H1 (cell line): ENCODE measurements around the gene MICOS13. TPM values are rescaled to one million over a fixed set of nuclear protein-coding genes. Genes with fewer than 3 reads are reported as not detected.

Source experiments
- CTCF ChIA-PET: fragments of 300-600 bp; sonication (Branson Sonifier 250); formaldehyde crosslinking; loops from one replicate; lab custom pipeline; 2021; ENCODE audit not compliant: partially characterized antibody; lab: Charles Lee
- POLR2A ChIA-PET: fragments of 300-600 bp; sonication (Branson Sonifier 250); formaldehyde crosslinking; loops from one replicate; lab custom pipeline; 2021; ENCODE audit warnings: inconsistent platforms; ENCODE audit not compliant: partially characterized antibody; lab: Charles Lee
- DNase-seq, 2 experiments: peaks; one replicate each; pipeline versions ENCODE4 v3.0.0 to v3.0.0-alpha.2; 2010 to 2022; ENCODE audit warnings: low spot score in 2 of 2, low read depth in 1 of 2, mixed read lengths in 1 of 2
- FAIRE-seq: peaks from 2 replicates; lab custom pipeline; 2011; peaks lifted over from hg19 to GRCh38; lab: Jason Lieb, UNC
- H2AFZ ChIP-seq: 2 replicates; pipeline ENCODE4 v1.8.1; 2012; ENCODE audit warnings: low read length, inconsistent platforms
- H2AK5ac ChIP-seq: 2 replicates; pipeline ENCODE4 v1.6.1; 2013; ENCODE audit warnings: low read depth, low read length
- H2BK120ac ChIP-seq: replicated peaks from 2 replicates; pipeline ENCODE3; 2013; ENCODE audit warnings: low read depth, low read length, inconsistent platforms
- H2BK12ac ChIP-seq: 2 replicates; pipeline ENCODE4 v1.6.1; 2013; ENCODE audit warnings: low read depth, low read length
- H2BK15ac ChIP-seq: 2 replicates; pipeline ENCODE4 v1.6.1; 2013; ENCODE audit warnings: low read length
- H2BK20ac ChIP-seq: 2 replicates; pipeline ENCODE4 v1.6.1; 2013; ENCODE audit warnings: low read length
- H2BK5ac ChIP-seq: 2 replicates; pipeline ENCODE4 v1.6.1; 2013; ENCODE audit warnings: low read depth, low read length
- H3K14ac ChIP-seq: 2 replicates; pipeline ENCODE4 v1.6.1; 2013; ENCODE audit warnings: inconsistent platforms; ENCODE audit not compliant: insufficient read length
- H3K18ac ChIP-seq: 2 replicates; pipeline ENCODE4 v1.6.1; 2013; ENCODE audit warnings: low read length; ENCODE audit errors: extremely low read depth
- H3K23ac ChIP-seq: 2 replicates; pipeline ENCODE4 v1.6.1; 2013; ENCODE audit warnings: inconsistent platforms; ENCODE audit not compliant: insufficient read length
- H3K23me2 ChIP-seq: 2 replicates; pipeline ENCODE4 v1.6.1; 2013; ENCODE audit warnings: low read depth, low read length
- H3K27ac ChIP-seq: 2 replicates; pipeline ENCODE4 v1.6.1; 2011; ENCODE audit warnings: low read depth, low read length, inconsistent platforms
- H3K27me3 ChIP-seq, 4 experiments: replicated peaks in 1 of 4; 1 replicate in 1 of 4; 2 replicates in 3 of 4; pipeline versions ENCODE4 v1.6.1 to v1.8.1; 2011 to 2013; ENCODE audit warnings: low read length in 3 of 4, mild to moderate bottlenecking in 3 of 4, inconsistent platforms in 2 of 4, mixed read lengths in 2 of 4, moderate library complexity in 1 of 4; ENCODE audit not compliant: control insufficient read depth in 3 of 4, insufficient read depth in 3 of 4; ENCODE audit errors: extremely low read depth in 1 of 4
- H3K36me3 ChIP-seq, 4 experiments: 2 replicates each; pipeline versions ENCODE4 v1.6.1 to v1.8.1; 2011 to 2013; ENCODE audit warnings: mild to moderate bottlenecking in 4 of 4, low read length in 3 of 4, moderate library complexity in 2 of 4, control low read depth in 1 of 4, inconsistent platforms in 1 of 4; ENCODE audit not compliant: insufficient read depth in 4 of 4, control insufficient read depth in 2 of 4
- H3K4ac ChIP-seq: replicated peaks from 2 replicates; pipeline ENCODE3; 2013; ENCODE audit warnings: low read length, low read depth, mixed read lengths, inconsistent platforms; ENCODE audit not compliant: insufficient read length
- H3K4me1 ChIP-seq, 4 experiments: replicated peaks in 1 of 4; 1 replicate in 1 of 4; 2 replicates in 3 of 4; pipeline versions ENCODE4 v1.6.1 to v1.8.1; 2011 to 2013; ENCODE audit warnings: low read length in 3 of 4, inconsistent platforms in 2 of 4, mixed read lengths in 1 of 4; ENCODE audit not compliant: insufficient read depth in 4 of 4, control insufficient read depth in 3 of 4
- H3K4me2 ChIP-seq, 2 experiments: 2 replicates each; pipeline versions ENCODE4 v1.6.1 to v1.8.1; 2011 to 2013; ENCODE audit warnings: low read depth in 2 of 2, low read length in 2 of 2, control low read depth in 1 of 2, inconsistent platforms in 1 of 2, mild to moderate bottlenecking in 1 of 2; ENCODE audit not compliant: insufficient read depth in 1 of 2
- H3K4me3 ChIP-seq, 4 experiments: fragments of 200-600, 300-600 bp in 1 of 4; sonication (generic), shearing (Covaris generic), sonication (Bioruptor Twin) in 1 of 4; 2 replicates each; pipeline versions ENCODE4 v1.5.1 to v1.8.1; 2011 to 2016; ENCODE audit warnings: low read length in 4 of 4, low read depth in 3 of 4, control low read depth in 2 of 4, inconsistent platforms in 2 of 4, mild to moderate bottlenecking in 2 of 4, mixed read lengths in 1 of 4, moderate library complexity in 1 of 4; ENCODE audit not compliant: insufficient read depth in 2 of 4; ENCODE audit errors: extremely low read depth in 1 of 4
- H3K56ac ChIP-seq: replicated peaks from 2 replicates; pipeline ENCODE3; 2013; ENCODE audit warnings: low read depth, mild to moderate bottlenecking, mixed read lengths, low read length, inconsistent platforms; ENCODE audit not compliant: insufficient read length
- H3K79me1 ChIP-seq: 2 replicates; pipeline ENCODE4 v1.6.1; 2013; ENCODE audit warnings: low read depth, low read length, control low read depth
- H3K79me2 ChIP-seq, 2 experiments: 2 replicates each; pipeline versions ENCODE4 v1.6.1 to v1.8.1; 2012 to 2013; ENCODE audit warnings: low read length in 2 of 2, mild to moderate bottlenecking in 2 of 2, inconsistent platforms in 1 of 2; ENCODE audit not compliant: insufficient read depth in 2 of 2, control insufficient read depth in 1 of 2
- H3K9ac ChIP-seq, 4 experiments: replicated peaks in 1 of 4; 1 replicate in 1 of 4; 2 replicates in 3 of 4; pipeline versions ENCODE4 v1.6.1 to v1.8.1; 2011 to 2013; ENCODE audit warnings: low read depth in 3 of 4, low read length in 3 of 4, control low read depth in 2 of 4, mild to moderate bottlenecking in 2 of 4, moderate library complexity in 2 of 4, inconsistent platforms in 1 of 4; ENCODE audit errors: extremely low read depth in 1 of 4
- H3K9me3 ChIP-seq, 2 experiments: 2 replicates each; pipeline versions ENCODE4 v1.6.1 to v1.8.1; 2012 to 2013; ENCODE audit warnings: mild to moderate bottlenecking in 2 of 2, moderate library complexity in 2 of 2, control low read depth in 1 of 2, inconsistent platforms in 1 of 2, low read depth in 1 of 2, low read length in 1 of 2, mixed read lengths in 1 of 2; ENCODE audit not compliant: insufficient read depth in 2 of 2
- H4K20me1 ChIP-seq, 2 experiments: replicated peaks in 1 of 2; 2 replicates each; pipeline versions ENCODE3 to v1.8.1; 2011 to 2013; ENCODE audit warnings: inconsistent platforms in 2 of 2, low read length in 2 of 2, mild to moderate bottlenecking in 1 of 2; ENCODE audit not compliant: insufficient read depth in 2 of 2, control insufficient read depth in 1 of 2
- H4K5ac ChIP-seq: 2 replicates; pipeline ENCODE4 v1.6.1; 2013; ENCODE audit warnings: low read length, low read depth, mixed read lengths, inconsistent platforms; ENCODE audit not compliant: insufficient read length
- H4K8ac ChIP-seq: 2 replicates; pipeline ENCODE4 v1.8.0; 2013; ENCODE audit warnings: mild to moderate bottlenecking, moderate library complexity, low read length, inconsistent platforms; ENCODE audit not compliant: insufficient read depth; ENCODE audit errors: extremely low read depth
- H4K91ac ChIP-seq: replicated peaks from 2 replicates; pipeline ENCODE3; 2013; ENCODE audit warnings: low read length, mixed read lengths, inconsistent platforms; ENCODE audit not compliant: insufficient read length
- BRCA1 ChIP-seq: IDR thresholded peaks from 2 replicates; pipeline ENCODE4 v1.6.1; 2012; ENCODE audit warnings: low read depth, low read length, improper control_type of control experiment
- KDM5A ChIP-seq: fragments of 200-600 bp; IDR thresholded peaks from 2 replicates; pipeline ENCODE4 v1.7.1; 2012; ENCODE audit warnings: mild to moderate bottlenecking, low read length, inconsistent platforms, mixed read lengths
- SIN3A ChIP-seq, 2 experiments: IDR thresholded peaks in 1 of 2; conservative IDR thresholded peaks in 1 of 2; 2 replicates each; pipeline ENCODE4 v1.6.1; 2011 to 2012; ENCODE audit warnings: low read length in 2 of 2, improper control_type of control experiment in 1 of 2, low read depth in 1 of 2, mild to moderate bottlenecking in 1 of 2
- WGBS, 2 experiments: shearing (Covaris generic) in 1 of 2; methylation state at CpG; one replicate each; pipeline versions ENCODE4 v1.1.6 to v1.1.7; 2013 to 2015; ENCODE audit warnings: low lambda C conversion rate in 2 of 2, mixed read lengths in 2 of 2, inconsistent platforms in 1 of 2, low coverage in 1 of 2, missing lambda C conversion rate in 1 of 2; ENCODE audit not compliant: insufficient replicate concordance in 2 of 2, insufficient coverage in 1 of 2, insufficient read length in 1 of 2; ENCODE audit errors: extremely low coverage in 1 of 2, missing lambda C conversion rate in 1 of 2; 5-methylcytosine and 5-hydroxymethylcytosine counted together
- polyA plus RNA-seq, 7 experiments: library from polyadenylated mRNA; depleted of rRNA in 3 of 7; stranded (reverse) in 5 of 7; unstranded in 2 of 7; fragments of >200 nt in 5 of 7; fragments of 200-250 nt in 2 of 7; gene quantifications; 1 replicate in 5 of 7; 2 replicates in 1 of 7; 4 replicates in 1 of 7; pipeline versions ENCODE4 v1.2.1 to v1.2.3, GENCODE V29; 2011 to 2013; ENCODE audit warnings: missing spikeins in 2 of 7, mixed read lengths in 2 of 7
- total RNA-seq: library from RNA; stranded (reverse); fragmentation: NEBNext Ultra II Directional; extraction: Animal tissue kit (Norgen Biotek cat#: 25700); gene quantifications from 2 replicates; pipeline ENCODE4 v1.2.1, GENCODE V29; 2021

The MICOS13 gene
- total and polyA plus RNA-seq, 2 of the 8 experiments (the other 6 are each of a cell fraction or from before 2014, with no cell fraction given): 17.3 to 36.1 TPM

GRCh38 chr19:5686326-5686646 is 6.0 kb upstream of the MICOS13 start:
- CTCF ChIA-PET: interaction anchor here (1.2 to 4.9 kb wide), 6 partner anchors 10 to 125 kb away, joined by 3 to 26 read pairs (median 6); no protein-coding TSS in a partner anchor

More at GRCh38 chr19:5686326-5686646, 6.0 kb upstream of the MICOS13 start:
- peaks cover 0 to 4% (median 2%) of the 10 kb centered on the region in 4 experiments; a peak in 3 of 8 replicates for H3K36me3 ChIP-seq
- no peak overlapping the region for H2BK5ac ChIP-seq
- H3K4ac ChIP-seq: no peak overlapping the region
- peaks cover 0 to 8% (median 2%) of the 10 kb centered on the region in 4 experiments; a peak in 4 of 7 replicates for H3K4me1 ChIP-seq
- H2AFZ ChIP-seq: no peak overlapping the region
- WGBS, 2 experiments: 29% methylated on average over 16 of the region's 16 CpGs; no CpG with 5 or more reads in 1 of the 2 experiments
- FAIRE-seq: no peak
- no peak overlapping the region for H4K5ac ChIP-seq
- DNase-seq: no peak
- no peaks in the 10 kb centered on the region for H3K9me3 ChIP-seq
- H2BK15ac ChIP-seq: no peak overlapping the region
- no peak overlapping the region for H2BK12ac ChIP-seq
- no peak overlapping the region for H3K56ac ChIP-seq
- H3K9ac ChIP-seq: no peak overlapping the region
- peaks cover 9% of the 10 kb centered on the region; the same call in 1 of the 2 replicates for H3K23me2 ChIP-seq
- H3K79me2 ChIP-seq: peaks cover 10 to 12% of the 10 kb centered on the region in 2 experiments
- no peak overlapping the region for H2AK5ac ChIP-seq
- H3K23ac ChIP-seq: no peak overlapping the region
- POLR2A ChIA-PET: interaction anchor here (1.2 to 15.6 kb wide), 6 partner anchors 9 to 142 kb away, joined by 3 to 620 read pairs (median 8); partner anchors contain the start of genes CATSPERD and LONP1
- no peak overlapping the region; the same call in 1 of the 2 replicates for H4K8ac ChIP-seq
- 0 out of 4 replicates have a peak, but pooled peaks of 1 of the 2 experiments have one; percentile 18 for TF ChIP-seq SIN3A (conservative IDR thresholded peaks at IDR 0.05 in 1 of 2, IDR thresholded peaks at IDR 0.05 in 1 of 2; ENCODE audit: low read depth in 1 of 2, low read length in 2 of 2)
- TF ChIP-seq BRCA1: no peak
- no peak for TF ChIP-seq KDM5A
- H3K4me3 ChIP-seq: peak overlapping the region in 3 of 4 experiments; percentile 3 to 71 (median 49); a peak in 5 of 8 replicates
- H2BK20ac ChIP-seq: no peak overlapping the region
- no peak overlapping the region for H3K18ac ChIP-seq
- H4K20me1 ChIP-seq: peaks cover 6 to 14% of the 10 kb centered on the region in 2 experiments
- no peak overlapping the region for H4K91ac ChIP-seq
- H3K79me1 ChIP-seq: no peaks in the 10 kb centered on the region
- H3K14ac ChIP-seq: no peak overlapping the region
- peak overlapping the region; percentile 36 to 75 for H3K4me2 ChIP-seq
- H3K27me3 ChIP-seq: no peaks in the 10 kb centered on the region
- no peak overlapping the region for H2BK120ac ChIP-seq
- H3K27ac ChIP-seq: no peak overlapping the region
